Stimulated activated CD8-positive, alpha-beta memory T cell treated with anti-CD3 and anti-CD28 coated beads, Interleukin-12 subunit alpha, Interleukin-12 subunit beta, amount 100 ng/mL, for 1 hour (primary cell): ENCODE results near the gene USP21.

Source experiments
- DNase-seq: peaks from one replicate; pipeline ENCODE4 v3.0.0-alpha.2; 2020; ENCODE audit warnings: low read depth

Gene USP21

GRCh38 chr1:161171696-161172095 lies 12.4 kb downstream of the USP21 start:
- no peak for DNase-seq

- DNase-seq, result no peak
Measured at GRCh38 chr1:161172349-161172748, 13.0 kb downstream of the USP21 start.

GRCh38 chr1:161172776-161173376 lies 13.6 kb downstream of the USP21 start:
- DNase-seq, result no peak

- DNase-seq, result no peak
Measured at GRCh38 chr1:161173711-161174110, 14.4 kb downstream of the USP21 start.

- DNase-seq, result no peak
Measured at GRCh38 chr1:161174911-161175310, 15.6 kb downstream of the USP21 start.

GRCh38 chr1:161175771-161176453 lies 16.6 kb downstream of the USP21 start:
- DNase-seq, result no peak

GRCh38 chr1:161176468-161177111 lies 17.3 kb downstream of the USP21 start:
- DNase-seq, result no peak

GRCh38 chr1:161177112-161177935 lies 18.0 kb downstream of the USP21 start, which contains the start of gene B4GALT3:
Gene B4GALT3 (minus strand): TSS chr1:161177507. CDS start chr1:161176060, 1,447 bp downstream.
- peak; percentile 88 for DNase-seq

GRCh38 chr1:161177936-161178244 lies 18.6 kb downstream of the USP21 start:
- no peak for DNase-seq

GRCh38 chr1:161179698-161180097 lies 20.4 kb downstream of the USP21 start:
- DNase-seq, result no peak

- no peak for DNase-seq
Measured at GRCh38 chr1:161180639-161181038, 21.3 kb downstream of the USP21 start.

GRCh38 chr1:161182214-161182613 lies 22.9 kb downstream of the USP21 start:
- no peak for DNase-seq

GRCh38 chr1:161185282-161185682 lies 26.0 kb downstream of the USP21 start:
- peak; percentile 56 for DNase-seq

- DNase-seq, result no peak
Measured at GRCh38 chr1:161185732-161186311, 26.5 kb downstream of the USP21 start.

GRCh38 chr1:161187311-161187710 lies 28.0 kb downstream of the USP21 start:
- DNase-seq, result no peak

- DNase-seq, result no peak
Measured at GRCh38 chr1:161188381-161188780, 29.1 kb downstream of the USP21 start.

GRCh38 chr1:161189036-161189435 lies 29.7 kb downstream of the USP21 start:
- no peak for DNase-seq

- no peak for DNase-seq
Measured at GRCh38 chr1:161190962-161191521, 31.7 kb downstream of the USP21 start.

- DNase-seq, result no peak
Measured at GRCh38 chr1:161191971-161192370, 32.7 kb downstream of the USP21 start.

- DNase-seq, result peak; percentile 52
Measured at GRCh38 chr1:161192476-161193465, 33.5 kb downstream of the USP21 start.
